Measurements from ENCODE around the gene TAS1R1. TPM values are rescaled to one million over a fixed set of nuclear protein-coding genes. Genes with fewer than 3 reads are reported as not detected.

The TAS1R1 gene
- total and polyA plus RNA-seq, 2 experiments from 2014 or later, result 0.19 TPM; not detected in 1

- no peak overlapping the region for H3K27ac Mint-ChIP-seq
- DNase-seq (ENCODE audit: low spot score), result no peak
- H2AFZ ChIP-seq, result no peak overlapping the region
- H3K79me2 ChIP-seq (replicated peaks; ENCODE audit: insufficient read depth), result peaks cover 14% of the 10 kb centered on the region
- H3K4me2 ChIP-seq, result no peak overlapping the region
- no peak overlapping the region for H3K4me3 ChIP-seq
- H3K36me3 ChIP-seq (ENCODE audit: insufficient read depth), result no peaks in the 10 kb centered on the region
- H3K9me3 Mint-ChIP-seq, result no peaks in the 10 kb centered on the region
- no peaks in the 10 kb centered on the region; the same call in 1 of the 2 replicates for H3F3A ChIP-seq (replicated peaks; ENCODE audit: low read depth)
- no peaks in the 10 kb centered on the region; the same call in 1 of the 2 replicates for H4K20me1 ChIP-seq (replicated peaks; ENCODE audit: insufficient read depth)
- peaks cover 13% of the 10 kb centered on the region; the same call in 1 of the 2 replicates for H3K4me1 ChIP-seq (ENCODE audit: insufficient read depth)
- peaks cover 14% of the 10 kb centered on the region for H3K4me1 Mint-ChIP-seq
- 0 out of 3 replicates have a peak, but pooled peaks cover 2% of the 10 kb centered on the region for H3K36me3 Mint-ChIP-seq (ENCODE audit: low read depth)
- no peak overlapping the region for H3K27ac ChIP-seq (ENCODE audit: low read depth)
- ATAC-seq, result no peak
- no peak overlapping the region for H3K4me3 Mint-ChIP-seq
- no peaks in the 10 kb centered on the region for H3K27me3 ChIP-seq (ENCODE audit: insufficient read depth)
- peaks cover 3% of the 10 kb centered on the region for H3K27me3 Mint-ChIP-seq (ENCODE audit: insufficient read depth, low read depth, poor library complexity)
- H3K9me2 ChIP-seq (ENCODE audit: insufficient read depth), result no peaks in the 10 kb centered on the region
- TF ChIP-seq EZH2 (IDR thresholded peaks at IDR 0.05; ENCODE audit: low read depth, unreplicated experiment) (no peak), POLR2AphosphoS5 (IDR thresholded peaks at IDR 0.05; ENCODE audit: low read depth) (no peak), ZNF114 (CRISPR knock-in tag; IDR thresholded peaks at IDR 0.05) (no peak), REST (IDR thresholded peaks at IDR 0.05; ENCODE audit: unreplicated experiment) (no peak), CREB1 (CRISPR knock-in tag; IDR thresholded peaks at IDR 0.05; ENCODE audit: low read depth) (no peak), EZH2phosphoT487 (IDR thresholded peaks at IDR 0.05; ENCODE audit: unreplicated experiment) (no peak), NANOG (IDR thresholded peaks at IDR 0.05; ENCODE audit: borderline replicate concordance) (no peak), ETS1 (IDR thresholded peaks at IDR 0.05) (no peak), STAT1 (IDR thresholded peaks at IDR 0.05; ENCODE audit: unreplicated experiment) (no peak), CTCF (conservative IDR thresholded peaks at IDR 0.05; ENCODE audit: low read depth in 2 of 2) (no peak), ZNF331 (CRISPR knock-in tag; IDR thresholded peaks at IDR 0.05; ENCODE audit: low read depth) (no peak), JUNB (IDR thresholded peaks at IDR 0.05; ENCODE audit: unreplicated experiment) (no peak), ZNF462 (CRISPR knock-in tag; IDR thresholded peaks at IDR 0.05) (no peak)
Observed at GRCh38 chr1:6577831-6578525, 22.9 kb downstream of the TAS1R1 start.
